Effector CD4-positive, alpha-beta T cell (primary cell): Measurements from ENCODE around the gene SERPINB2.
"Not testable (repeated sequence)": the region's sequence is repeated elsewhere in the genome, so short reads cannot be mapped to it uniquely, and the experiment has no call there.

Experiments
- DNase-seq: peaks from one replicate; pipeline ENCODE4 v3.0.0-alpha.2; 2020

The SERPINB2 gene

GRCh38 chr18:63889626-63890025 lies 2.1 kb downstream of the SERPINB2 start:
- no peak for DNase-seq

- no peak for DNase-seq
Measured at GRCh38 chr18:63890237-63890949, 2.9 kb downstream of the SERPINB2 start.

- no peak for DNase-seq
Measured at GRCh38 chr18:63890950-63891304, 3.4 kb downstream of the SERPINB2 start.

- DNase-seq: no peak
Measured at GRCh38 chr18:63892566-63892965, 5.1 kb downstream of the SERPINB2 start.

- no peak for DNase-seq
Measured at GRCh38 chr18:63894106-63894772, 6.7 kb downstream of the SERPINB2 start.

GRCh38 chr18:63895190-63895589 lies 7.7 kb downstream of the SERPINB2 start:
- no peak for DNase-seq

GRCh38 chr18:63897072-63897471 lies 9.6 kb downstream of the SERPINB2 start:
- DNase-seq: no peak

- DNase-seq: no peak
Measured at GRCh38 chr18:63899206-63899605, 11.7 kb downstream of the SERPINB2 start.

- no peak for DNase-seq
Measured at GRCh38 chr18:63903851-63904570, 16.5 kb downstream of the SERPINB2 start.

GRCh38 chr18:63904694-63905093 lies 17.2 kb downstream of the SERPINB2 start:
- no peak for DNase-seq

GRCh38 chr18:63905361-63905760 lies 17.9 kb downstream of the SERPINB2 start:
- DNase-seq: no peak

GRCh38 chr18:63906056-63906455 lies 18.6 kb downstream of the SERPINB2 start:
- no peak for DNase-seq

- DNase-seq: no peak
Measured at GRCh38 chr18:63907664-63908063, 20.2 kb downstream of the SERPINB2 start, which contains the start of gene SERPINB10. Gene SERPINB10, plus strand, starts transcription at chr18:63907958. Its CDS starts 7,553 bp downstream, at chr18:63915511.

- no peak for DNase-seq
Measured at GRCh38 chr18:63908858-63909257, 21.4 kb downstream of the SERPINB2 start.

- DNase-seq: no peak
Measured at GRCh38 chr18:63909870-63910269, 22.4 kb downstream of the SERPINB2 start.

- no peak for DNase-seq
Measured at GRCh38 chr18:63917817-63918216, 30.3 kb downstream of the SERPINB2 start.

- no peak for DNase-seq
Measured at GRCh38 chr18:63922049-63922448, 34.5 kb downstream of the SERPINB2 start.

GRCh38 chr18:63924551-63924950 lies 37.0 kb downstream of the SERPINB2 start:
- DNase-seq: no peak

- DNase-seq: no peak
Measured at GRCh38 chr18:63928331-63928730, 40.8 kb downstream of the SERPINB2 start.

GRCh38 chr18:63929369-63929768 lies 41.9 kb downstream of the SERPINB2 start:
- DNase-seq: not testable (repeated sequence)

GRCh38 chr18:63930773-63931354 lies 43.4 kb downstream of the SERPINB2 start:
- no peak for DNase-seq

GRCh38 chr18:63936156-63936931 lies 48.8 kb downstream of the SERPINB2 start:
- peak; percentile 41 for DNase-seq
